Activated T-helper 1 cell treated with Interleukin-2 at 50 U/mL for 16 hours (primary cell): ENCODE measurements around the gene SLC8A1.

Source experiments
- DNase-seq: peaks from one replicate; pipeline ENCODE4 v3.0.0-alpha.2; 2020; ENCODE audit warnings: low read depth

The SLC8A1 gene

GRCh38 chr2:40271094-40271493 is 180.8 kb downstream of the SLC8A1 start:
- DNase-seq, result no peak

GRCh38 chr2:40270372-40270771 is 181.5 kb downstream of the SLC8A1 start:
- DNase-seq, result no peak

GRCh38 chr2:40268566-40268965 is 183.3 kb downstream of the SLC8A1 start:
- DNase-seq, result no peak

- no peak for DNase-seq
These were observed 185.7 kb downstream of the SLC8A1 start for GRCh38 chr2:40266201-40266600.

GRCh38 chr2:40265602-40266001 is 186.3 kb downstream of the SLC8A1 start:
- no peak for DNase-seq

GRCh38 chr2:40261042-40261441 is 190.8 kb downstream of the SLC8A1 start:
- no peak for DNase-seq

- no peak for DNase-seq
These were observed 191.5 kb downstream of the SLC8A1 start for GRCh38 chr2:40260437-40260836.

GRCh38 chr2:40259900-40260299 is 192.0 kb downstream of the SLC8A1 start:
- DNase-seq, result no peak

- no peak for DNase-seq
These were observed 193.8 kb downstream of the SLC8A1 start for GRCh38 chr2:40258135-40258457.

- no peak for DNase-seq
These were observed 194.4 kb downstream of the SLC8A1 start for GRCh38 chr2:40257340-40258134.

GRCh38 chr2:40256649-40257048 is 195.2 kb downstream of the SLC8A1 start:
- no peak for DNase-seq

DNA sequence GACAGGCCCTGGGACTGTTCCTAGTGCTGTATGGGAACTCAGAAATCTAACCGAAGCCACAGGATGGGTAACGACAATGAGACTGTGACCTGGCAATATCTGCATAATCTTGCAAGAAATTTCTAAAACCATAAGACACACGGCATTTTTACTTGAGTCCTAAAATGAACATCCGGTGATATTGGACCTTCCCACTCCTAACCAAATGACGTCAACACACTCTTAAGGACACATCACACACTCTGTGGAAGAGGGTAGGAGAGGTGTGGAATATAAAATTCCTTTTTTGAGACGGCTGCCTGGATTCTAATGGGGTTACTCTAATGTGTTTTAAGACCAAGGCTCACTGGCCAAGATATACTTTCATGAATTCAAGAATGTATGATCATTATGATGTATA is 195.9 kb downstream of the SLC8A1 start:
- DNase-seq, result no peak

- no peak for DNase-seq
These were observed 196.8 kb downstream of the SLC8A1 start for GRCh38 chr2:40255103-40255502.

- DNase-seq, result no peak
These were observed 197.3 kb downstream of the SLC8A1 start for GRCh38 chr2:40254611-40255010.

GRCh38 chr2:40251137-40251536 is 200.8 kb downstream of the SLC8A1 start:
- no peak for DNase-seq

- no peak for DNase-seq
These were observed 202.3 kb downstream of the SLC8A1 start for GRCh38 chr2:40249577-40249976.

GRCh38 chr2:40248294-40248693 is 203.6 kb downstream of the SLC8A1 start:
- no peak for DNase-seq

DNA sequence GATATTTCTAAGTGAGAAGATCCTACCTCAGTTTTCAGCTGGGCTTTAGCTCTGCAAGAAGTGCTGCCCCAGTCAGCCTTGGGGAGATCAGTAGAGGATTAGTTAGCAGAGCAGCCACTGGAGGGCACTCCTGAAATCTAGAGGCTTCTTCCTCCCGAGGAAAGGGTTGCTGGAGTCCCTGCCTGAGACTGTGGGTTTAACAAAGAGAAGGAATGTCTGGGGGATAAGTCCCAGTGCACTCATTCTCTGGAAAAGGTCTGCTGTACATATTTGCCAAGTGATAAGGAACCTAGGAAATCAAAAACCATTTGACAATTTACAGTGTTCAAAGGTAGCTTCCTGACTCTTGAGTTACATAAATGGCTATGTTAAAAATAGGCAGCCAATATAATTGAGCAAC is 207.2 kb downstream of the SLC8A1 start:
- no peak for DNase-seq

- DNase-seq, result no peak
These were observed 207.6 kb downstream of the SLC8A1 start for GRCh38 chr2:40244251-40244650.

DNA sequence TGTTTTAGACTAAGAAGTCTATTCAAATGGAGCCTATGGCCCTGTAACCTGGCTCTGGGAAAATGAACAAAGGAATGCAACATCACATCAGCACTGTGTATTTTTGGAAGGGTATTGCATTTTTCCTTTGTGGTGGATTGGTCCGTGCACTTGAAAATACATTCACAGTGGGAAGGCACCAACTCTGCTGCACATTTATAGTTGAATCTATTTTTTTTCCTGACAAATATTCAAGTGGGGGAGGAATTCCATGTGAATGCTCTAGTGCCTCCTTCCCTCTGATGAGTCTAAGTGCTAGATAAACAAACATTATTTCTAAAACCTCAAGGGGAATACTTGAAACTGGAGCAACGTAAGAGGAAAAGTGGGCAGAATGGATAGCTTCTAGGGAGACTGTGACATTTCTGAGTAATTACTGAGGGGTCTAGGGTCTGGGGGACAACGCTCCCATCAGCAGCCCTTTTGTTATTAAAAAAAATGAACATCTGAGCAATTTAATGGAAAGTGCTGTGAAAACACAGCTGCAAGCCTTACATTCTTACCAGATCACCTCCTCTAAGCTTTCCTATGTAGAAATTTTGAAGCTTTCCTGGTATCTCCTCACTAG is 208.2 kb downstream of the SLC8A1 start:
- DNase-seq, result no peak

DNA sequence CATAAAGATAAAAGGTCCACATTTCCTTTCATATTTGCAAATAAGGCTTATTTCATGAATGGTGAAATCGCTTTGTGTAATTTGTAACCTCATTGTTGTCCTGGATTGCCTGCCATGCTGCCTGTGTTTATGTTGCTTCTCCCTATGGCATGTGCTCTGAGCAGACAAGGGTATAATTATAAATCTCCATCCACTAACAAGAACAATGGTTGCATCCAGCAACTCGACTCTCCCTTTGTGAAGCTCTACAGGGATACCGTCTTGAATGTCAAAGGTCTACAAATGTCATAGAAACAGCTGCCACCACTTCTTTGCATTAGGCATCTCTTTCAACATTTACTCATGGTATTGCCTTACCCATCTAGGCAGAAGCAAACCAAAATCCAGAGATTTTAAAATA is 209.6 kb downstream of the SLC8A1 start:
- DNase-seq, result no peak

DNA sequence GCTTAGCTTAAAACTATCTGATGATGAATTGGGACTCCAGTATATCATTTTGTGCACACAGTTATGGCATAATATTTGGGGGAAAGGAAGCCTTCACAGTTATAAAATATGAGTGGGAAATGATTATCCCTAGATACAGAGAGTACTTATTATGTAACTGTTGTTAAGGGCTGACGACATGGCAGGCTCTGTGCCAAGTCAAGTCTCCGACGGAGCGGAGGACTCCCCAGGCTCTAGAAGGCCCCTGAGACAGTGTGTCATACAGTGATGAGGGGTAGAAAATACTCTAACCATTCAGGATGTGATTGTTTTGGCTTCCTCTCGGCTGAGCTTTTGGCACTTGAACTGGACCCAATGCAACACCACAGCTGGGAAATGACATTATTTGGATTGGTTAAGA is 211.8 kb downstream of the SLC8A1 start:
- DNase-seq, result no peak

- no peak for DNase-seq
These were observed 221.0 kb downstream of the SLC8A1 start for GRCh38 chr2:40230707-40231432.
